ENCODE data around the gene HIVEP3. TPM values are rescaled to one million over a fixed set of nuclear protein-coding genes. Genes with fewer than 3 reads are reported as not detected.

The HIVEP3 gene
- total and polyA plus RNA-seq, 2 donors (not counting 1 experiment from before 2014, with no cell fraction given), result 2.0 to 5.1 TPM

GRCh38 chr1:41851589-41851988 is 67.1 kb downstream of the HIVEP3 start:
- Histone ChIP-seq H3K4me1 (ENCODE audit: control insufficient read depth in 2 of 2, insufficient read depth in 2 of 2, low read length in 2 of 2) (peaks cover 6 to 7% of the 10 kb centered on the region in 2 donors), H3K27ac (ENCODE audit: low read length in 2 of 2) (no peak overlapping the region), H3K4me3 (ENCODE audit: control extremely low read depth in 1 of 5, extremely low read depth in 1 of 5, insufficient read depth in 1 of 5, low read depth in 2 of 5, low read length in 4 of 5) (no peak overlapping the region), H4K20me1 (ENCODE audit: control insufficient read depth, insufficient read depth, low read length, poor library complexity, severe bottlenecking) (no peaks in the 10 kb centered on the region), H3K79me2 (ENCODE audit: control insufficient read depth, insufficient read depth, low read length) (no peaks in the 10 kb centered on the region), H3K27me3 (replicated peaks in 1 of 4; ENCODE audit: control extremely low read depth in 1 of 4, control insufficient read depth in 3 of 4, insufficient read depth in 4 of 4, low read length in 3 of 4) (no peaks in the 10 kb centered on the region), H3K4me2 (replicated peaks; ENCODE audit: low read depth, low read length, poor library complexity, severe bottlenecking) (peak overlapping the region; percentile 22), H3K36me3 (replicated peaks in 1 of 2; ENCODE audit: control extremely low read depth in 1 of 2, control insufficient read depth in 1 of 2, extremely low read depth in 1 of 2, insufficient read depth in 2 of 2, low read length in 1 of 2) (no peaks in the 10 kb centered on the region), H3K9me3 (ENCODE audit: control extremely low read depth in 1 of 3, control insufficient read depth in 2 of 3, insufficient read depth in 1 of 3, low read length in 2 of 3) (peaks cover 0 to 9% (median 0%) of the 10 kb centered on the region in 3 donors), H3K9ac (ENCODE audit: low read length) (no peak overlapping the region), H2AFZ (ENCODE audit: insufficient read depth, low read depth, low read length, poor library complexity, severe bottlenecking) (peak overlapping the region; percentile 60)
- DNase-seq (peak; percentile 38), ATAC-seq (ENCODE audit: low read depth) (peak; percentile 36)
- intact Hi-C loops (cut with micrococcal nuclease), result no loop called here
- POLR2A ChIA-PET, result no interaction called here
- peaks cover 2% of the 10 kb centered on the region for H3K9me3 Mint-ChIP-seq (ENCODE audit: insufficient read depth)
- 5% methylated on average over 4 of the region's 5 CpGs for WGBS (ENCODE audit: insufficient coverage)
- peaks cover 7% of the 10 kb centered on the region for H3K4me1 Mint-ChIP-seq
- no peak overlapping the region for H3K27ac Mint-ChIP-seq
- no peak overlapping the region for H3K4me3 Mint-ChIP-seq
- peaks cover 3% of the 10 kb centered on the region for H3K27me3 Mint-ChIP-seq
- TF ChIP-seq EZH2 (IDR thresholded peaks at IDR 0.05; ENCODE audit: borderline replicate concordance, insufficient read depth, low read depth, low read length, poor library complexity, severe bottlenecking) (no peak), CTCF (IDR thresholded peaks at IDR 0.05) (no peak)
- CTCF ChIA-PET, result no interaction called here

- Mint-ChIP-seq H3K27ac (no peak overlapping the region), H3K4me1 (peaks cover 7% of the 10 kb centered on the region), H3K4me3 (no peak overlapping the region), H3K9me3 (ENCODE audit: insufficient read depth) (peaks cover 2% of the 10 kb centered on the region), H3K27me3 (peaks cover 3% of the 10 kb centered on the region)
- no peak overlapping the region for H3K27ac ChIP-seq (ENCODE audit: low read length in 2 of 2)
- H3K9me3 ChIP-seq (ENCODE audit: control extremely low read depth in 1 of 3, control insufficient read depth in 2 of 3, insufficient read depth in 1 of 3, low read length in 2 of 3), result peaks cover 0 to 9% (median 0%) of the 10 kb centered on the region in 3 donors
- H3K4me3 ChIP-seq (ENCODE audit: control extremely low read depth in 1 of 5, extremely low read depth in 1 of 5, insufficient read depth in 1 of 5, low read depth in 2 of 5, low read length in 4 of 5), result no peak overlapping the region
- CTCF ChIA-PET, result no interaction called here
- intact Hi-C loops (cut with micrococcal nuclease), result no loop called here
- H3K36me3 ChIP-seq (replicated peaks in 1 of 2; ENCODE audit: control extremely low read depth in 1 of 2, control insufficient read depth in 1 of 2, extremely low read depth in 1 of 2, insufficient read depth in 2 of 2, low read length in 1 of 2), result no peaks in the 10 kb centered on the region
- no peak overlapping the region for H3K4me2 ChIP-seq (replicated peaks; ENCODE audit: low read depth, low read length, poor library complexity, severe bottlenecking)
- POLR2A ChIA-PET, result no interaction called here
- H4K20me1 ChIP-seq (ENCODE audit: control insufficient read depth, insufficient read depth, low read length, poor library complexity, severe bottlenecking), result no peaks in the 10 kb centered on the region
- no peak overlapping the region for H2AFZ ChIP-seq (ENCODE audit: insufficient read depth, low read depth, low read length, poor library complexity, severe bottlenecking)
- H3K9ac ChIP-seq (ENCODE audit: low read length), result no peak overlapping the region
- peaks cover 6 to 7% of the 10 kb centered on the region in 2 donors for H3K4me1 ChIP-seq (ENCODE audit: control insufficient read depth in 2 of 2, insufficient read depth in 2 of 2, low read length in 2 of 2)
- no peaks in the 10 kb centered on the region for H3K79me2 ChIP-seq (ENCODE audit: control insufficient read depth, insufficient read depth, low read length)
- no peaks in the 10 kb centered on the region for H3K27me3 ChIP-seq (replicated peaks in 1 of 4; ENCODE audit: control extremely low read depth in 1 of 4, control insufficient read depth in 3 of 4, insufficient read depth in 4 of 4, low read length in 3 of 4)
- TF ChIP-seq EZH2 (IDR thresholded peaks at IDR 0.05; ENCODE audit: borderline replicate concordance, insufficient read depth, low read depth, low read length, poor library complexity, severe bottlenecking) (no peak), CTCF (IDR thresholded peaks at IDR 0.05) (no peak)
- DNase-seq (no peak), ATAC-seq (ENCODE audit: low read depth) (no peak)
- 100% methylated on average over 1 of the region's 2 CpGs for WGBS (ENCODE audit: insufficient coverage)
Observed at GRCh38 chr1:41850029-41850428, 68.7 kb downstream of the HIVEP3 start.
